ENCODE results near the gene ARHGEF11.

The ARHGEF11 gene

GRCh38 chr1:157044326-157044725 is 1.2 kb downstream of the ARHGEF11 start:
- no peak for DNase-seq

- no peak for DNase-seq
These were observed 1.9 kb downstream of the ARHGEF11 start for GRCh38 chr1:157043685-157044084.

- no peak for DNase-seq
These were observed 2.7 kb downstream of the ARHGEF11 start for GRCh38 chr1:157042846-157043245.

- no peak for DNase-seq
These were observed 4.7 kb downstream of the ARHGEF11 start for GRCh38 chr1:157040802-157041201.

GRCh38 chr1:157035121-157035520 is 10.4 kb downstream of the ARHGEF11 start:
- no peak for DNase-seq

GRCh38 chr1:157034137-157034800 is 11.3 kb downstream of the ARHGEF11 start:
- no peak for DNase-seq

GRCh38 chr1:157033357-157033876 is 12.1 kb downstream of the ARHGEF11 start:
- DNase-seq, result no peak

- no peak for DNase-seq
These were observed 13.2 kb downstream of the ARHGEF11 start for GRCh38 chr1:157032303-157032702.

- no peak for DNase-seq
These were observed 14.8 kb downstream of the ARHGEF11 start for GRCh38 chr1:157030728-157031127.

- no peak for DNase-seq
These were observed 16.9 kb downstream of the ARHGEF11 start for GRCh38 chr1:157028674-157029073.

GRCh38 chr1:157025856-157026255 is 19.7 kb downstream of the ARHGEF11 start:
- no peak for DNase-seq

GRCh38 chr1:157025385-157025784 is 20.2 kb downstream of the ARHGEF11 start:
- no peak for DNase-seq

- no peak for DNase-seq
These were observed 23.9 kb downstream of the ARHGEF11 start for GRCh38 chr1:157021688-157022087.

GRCh38 chr1:157019457-157019856 is 26.1 kb downstream of the ARHGEF11 start:
- DNase-seq, result no peak

- DNase-seq, result no peak
These were observed 33.7 kb downstream of the ARHGEF11 start for GRCh38 chr1:157011845-157012244.

GRCh38 chr1:157008502-157008901 is 37.0 kb downstream of the ARHGEF11 start:
- DNase-seq, result no peak

- no peak for DNase-seq
These were observed 38.2 kb downstream of the ARHGEF11 start for GRCh38 chr1:157007306-157007705.

GRCh38 chr1:157006676-157007075 is 38.9 kb downstream of the ARHGEF11 start:
- DNase-seq, result no peak

- no peak for DNase-seq
These were observed 39.6 kb downstream of the ARHGEF11 start for GRCh38 chr1:157005965-157006364.

GRCh38 chr1:157004806-157005205 is 40.7 kb downstream of the ARHGEF11 start:
- DNase-seq, result no peak

- DNase-seq, result peak; percentile 58
These were observed 41.2 kb downstream of the ARHGEF11 start for GRCh38 chr1:157004327-157004726.

GRCh38 chr1:157001304-157001703 is 44.2 kb downstream of the ARHGEF11 start:
- DNase-seq, result no peak

GRCh38 chr1:157000686-157001085 is 44.9 kb downstream of the ARHGEF11 start:
- DNase-seq, result no peak

- DNase-seq, result no peak
These were observed 45.8 kb downstream of the ARHGEF11 start for GRCh38 chr1:156999596-157000320.

All from right forelimb (tissue), 1 donor.